ENCODE results near the gene USP22.

DNA sequence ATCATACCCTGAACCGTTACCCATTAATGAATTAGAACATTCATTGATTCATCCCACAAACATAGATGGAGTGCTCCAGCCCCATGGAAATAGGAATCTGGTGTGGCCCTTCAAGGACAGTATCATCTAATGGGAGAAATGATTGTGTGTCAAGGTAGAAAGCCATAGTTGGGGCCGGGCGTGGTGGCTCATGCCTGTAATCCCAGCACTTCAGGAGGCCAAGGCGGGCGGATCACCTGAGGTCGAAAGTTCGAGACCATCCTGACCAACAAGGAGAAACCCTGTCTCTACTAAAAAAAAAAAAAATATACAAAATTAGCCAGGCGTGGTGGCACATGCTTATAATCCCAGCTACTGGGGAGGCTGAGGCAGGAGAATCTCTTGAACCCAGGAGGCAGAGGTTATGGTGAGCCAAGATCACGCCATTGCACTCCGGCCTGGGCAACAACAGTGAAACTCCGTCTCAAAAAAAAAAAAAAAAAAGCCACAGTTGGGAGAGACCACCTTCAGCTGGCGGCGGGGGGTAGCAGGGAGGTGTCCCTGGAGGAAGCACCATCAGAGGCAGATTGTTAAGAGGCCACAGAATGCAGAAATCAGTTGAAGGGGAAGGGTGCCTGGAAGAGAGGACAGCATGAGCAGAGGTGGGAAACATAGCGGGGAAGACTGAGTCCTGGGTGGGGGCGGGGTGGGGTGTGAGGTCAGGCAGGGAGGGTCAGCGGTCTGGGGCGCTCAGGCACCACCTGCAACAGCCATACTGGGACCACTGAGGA is 60.0 kb downstream of the USP22 start:
- TF ChIP-seq, protein P1, sequence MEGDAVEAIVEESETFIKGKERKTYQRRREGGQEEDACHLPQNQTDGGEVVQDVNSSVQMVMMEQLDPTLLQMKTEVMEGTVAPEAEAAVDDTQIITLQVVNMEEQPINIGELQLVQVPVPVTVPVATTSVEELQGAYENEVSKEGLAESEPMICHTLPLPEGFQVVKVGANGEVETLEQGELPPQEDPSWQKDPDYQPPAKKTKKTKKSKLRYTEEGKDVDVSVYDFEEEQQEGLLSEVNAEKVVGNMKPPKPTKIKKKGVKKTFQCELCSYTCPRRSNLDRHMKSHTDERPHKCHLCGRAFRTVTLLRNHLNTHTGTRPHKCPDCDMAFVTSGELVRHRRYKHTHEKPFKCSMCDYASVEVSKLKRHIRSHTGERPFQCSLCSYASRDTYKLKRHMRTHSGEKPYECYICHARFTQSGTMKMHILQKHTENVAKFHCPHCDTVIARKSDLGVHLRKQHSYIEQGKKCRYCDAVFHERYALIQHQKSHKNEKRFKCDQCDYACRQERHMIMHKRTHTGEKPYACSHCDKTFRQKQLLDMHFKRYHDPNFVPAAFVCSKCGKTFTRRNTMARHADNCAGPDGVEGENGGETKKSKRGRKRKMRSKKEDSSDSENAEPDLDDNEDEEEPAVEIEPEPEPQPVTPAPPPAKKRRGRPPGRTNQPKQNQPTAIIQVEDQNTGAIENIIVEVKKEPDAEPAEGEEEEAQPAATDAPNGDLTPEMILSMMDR (IDR thresholded peaks at IDR 0.05): no peak
- TF ChIP-seq ZFX (IDR thresholded peaks at IDR 0.05; ENCODE audit: borderline replicate concordance): no peak

All from 22Rv1 (cell line).